Measurements from ENCODE around the gene SLC12A7. TPM values are rescaled to one million over a fixed set of nuclear protein-coding genes. Genes with fewer than 3 reads are reported as not detected.

Gene SLC12A7
- total RNA-seq, 4 donors from 2014 or later: 10.6 to 32.2 (median 18.1) TPM

DNA sequence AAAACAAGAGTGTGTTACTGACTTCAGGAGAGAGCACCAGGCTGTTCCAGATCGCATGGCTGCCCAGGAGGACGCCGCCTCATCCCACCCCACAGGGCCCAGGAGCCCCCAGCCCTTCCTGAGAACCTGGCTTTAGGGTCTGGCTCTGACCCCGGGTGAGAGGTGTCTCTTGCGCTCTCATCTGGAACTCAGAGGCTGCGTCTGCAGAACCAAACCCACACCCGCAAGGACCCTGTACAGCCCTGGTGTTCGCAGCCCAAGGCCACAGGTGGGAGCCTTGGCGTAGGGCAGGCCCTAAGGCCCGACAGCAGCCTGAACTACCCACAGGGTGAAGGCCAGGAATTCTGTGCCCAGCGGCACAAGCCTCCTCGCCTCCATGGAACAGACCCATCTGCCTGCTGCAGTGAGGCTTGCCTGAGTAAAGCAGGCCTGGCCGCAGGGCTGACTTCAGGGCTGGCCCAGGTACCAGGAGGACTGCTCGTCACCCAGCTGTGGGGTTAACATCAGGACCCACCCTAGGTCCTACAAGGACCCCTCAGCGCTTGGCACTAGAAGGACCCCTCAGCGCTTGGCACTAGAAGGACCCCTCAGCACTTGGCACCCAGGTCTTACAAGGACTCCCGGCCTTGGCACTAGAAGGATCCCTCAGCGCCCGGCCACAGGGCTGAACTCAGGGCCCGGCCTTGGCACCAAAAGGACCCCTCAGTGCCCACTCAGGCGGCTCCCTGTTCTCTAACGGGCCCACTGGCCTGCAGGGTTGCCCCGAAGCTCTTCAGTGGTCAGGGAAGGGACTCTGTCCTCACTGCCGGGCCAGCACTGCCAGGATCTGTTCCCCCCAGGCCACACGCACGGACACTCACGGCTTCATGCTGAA lies 55.0 kb downstream of the SLC12A7 start:
- H3K4me3 ChIP-seq (ENCODE audit: low read depth, poor library complexity, severe bottlenecking): no peak overlapping the region
- WGBS, 2 donors: 89 to 92% methylated on average over 23 to 26 of the region's 27 CpGs
- intact Hi-C loops (cut with DNase I; ENCODE audit: low total_unique reads): no loop called here
- TF ChIP-seq POLR2A (IDR thresholded peaks at IDR 0.05): no peak
- TF ChIP-seq, protein P1, sequence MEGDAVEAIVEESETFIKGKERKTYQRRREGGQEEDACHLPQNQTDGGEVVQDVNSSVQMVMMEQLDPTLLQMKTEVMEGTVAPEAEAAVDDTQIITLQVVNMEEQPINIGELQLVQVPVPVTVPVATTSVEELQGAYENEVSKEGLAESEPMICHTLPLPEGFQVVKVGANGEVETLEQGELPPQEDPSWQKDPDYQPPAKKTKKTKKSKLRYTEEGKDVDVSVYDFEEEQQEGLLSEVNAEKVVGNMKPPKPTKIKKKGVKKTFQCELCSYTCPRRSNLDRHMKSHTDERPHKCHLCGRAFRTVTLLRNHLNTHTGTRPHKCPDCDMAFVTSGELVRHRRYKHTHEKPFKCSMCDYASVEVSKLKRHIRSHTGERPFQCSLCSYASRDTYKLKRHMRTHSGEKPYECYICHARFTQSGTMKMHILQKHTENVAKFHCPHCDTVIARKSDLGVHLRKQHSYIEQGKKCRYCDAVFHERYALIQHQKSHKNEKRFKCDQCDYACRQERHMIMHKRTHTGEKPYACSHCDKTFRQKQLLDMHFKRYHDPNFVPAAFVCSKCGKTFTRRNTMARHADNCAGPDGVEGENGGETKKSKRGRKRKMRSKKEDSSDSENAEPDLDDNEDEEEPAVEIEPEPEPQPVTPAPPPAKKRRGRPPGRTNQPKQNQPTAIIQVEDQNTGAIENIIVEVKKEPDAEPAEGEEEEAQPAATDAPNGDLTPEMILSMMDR (IDR thresholded peaks at IDR 0.05): no peak
- DNase-seq (ENCODE audit: low spot score in 2 of 2): no peak

DNA sequence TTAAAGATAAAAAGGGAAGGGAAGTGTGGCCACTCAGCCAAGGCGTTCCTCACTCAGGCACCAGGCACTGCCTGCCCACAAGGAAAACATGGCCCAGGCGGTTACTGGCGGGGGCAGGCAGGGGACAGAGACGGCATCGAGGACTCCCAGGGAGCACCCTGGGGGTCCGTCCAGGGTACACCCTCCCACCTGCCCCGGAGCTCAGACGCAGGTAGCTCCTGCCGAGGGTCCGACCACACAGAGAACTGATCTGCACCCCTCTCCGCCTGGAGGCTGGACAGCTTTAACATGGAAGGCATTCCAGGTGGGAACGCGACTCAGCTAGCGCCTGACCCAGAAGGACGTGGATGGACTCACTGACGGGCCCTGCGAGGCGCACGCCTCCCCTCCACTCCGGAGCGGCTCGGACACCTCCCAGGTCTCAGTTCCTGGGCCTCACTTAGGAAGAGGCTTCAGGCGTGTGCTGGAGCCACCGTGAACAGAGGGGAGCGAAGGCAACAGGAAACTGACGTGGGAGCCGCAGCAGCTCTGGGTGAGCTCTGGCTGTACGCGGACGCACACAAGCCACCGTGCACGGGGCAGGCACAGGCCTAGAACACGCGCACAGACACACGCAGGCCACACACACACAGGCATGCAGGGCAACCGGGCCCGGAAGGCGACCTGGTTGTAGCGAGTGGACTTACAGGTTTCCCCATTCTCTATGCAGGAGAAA lies 55.8 kb downstream of the SLC12A7 start:
- intact Hi-C loops (cut with DNase I; ENCODE audit: low total_unique reads): no loop called here
- TF ChIP-seq, protein P1 (IDR thresholded peaks at IDR 0.05): no peak
- no peak for TF ChIP-seq POLR2A (IDR thresholded peaks at IDR 0.05)
- H3K4me3 ChIP-seq (ENCODE audit: low read depth, poor library complexity, severe bottlenecking): no peak overlapping the region
- 89 to 93% methylated on average over 39 of the region's 39 CpGs for WGBS, 2 donors
- DNase-seq (ENCODE audit: low spot score in 2 of 2): no peak

DNA sequence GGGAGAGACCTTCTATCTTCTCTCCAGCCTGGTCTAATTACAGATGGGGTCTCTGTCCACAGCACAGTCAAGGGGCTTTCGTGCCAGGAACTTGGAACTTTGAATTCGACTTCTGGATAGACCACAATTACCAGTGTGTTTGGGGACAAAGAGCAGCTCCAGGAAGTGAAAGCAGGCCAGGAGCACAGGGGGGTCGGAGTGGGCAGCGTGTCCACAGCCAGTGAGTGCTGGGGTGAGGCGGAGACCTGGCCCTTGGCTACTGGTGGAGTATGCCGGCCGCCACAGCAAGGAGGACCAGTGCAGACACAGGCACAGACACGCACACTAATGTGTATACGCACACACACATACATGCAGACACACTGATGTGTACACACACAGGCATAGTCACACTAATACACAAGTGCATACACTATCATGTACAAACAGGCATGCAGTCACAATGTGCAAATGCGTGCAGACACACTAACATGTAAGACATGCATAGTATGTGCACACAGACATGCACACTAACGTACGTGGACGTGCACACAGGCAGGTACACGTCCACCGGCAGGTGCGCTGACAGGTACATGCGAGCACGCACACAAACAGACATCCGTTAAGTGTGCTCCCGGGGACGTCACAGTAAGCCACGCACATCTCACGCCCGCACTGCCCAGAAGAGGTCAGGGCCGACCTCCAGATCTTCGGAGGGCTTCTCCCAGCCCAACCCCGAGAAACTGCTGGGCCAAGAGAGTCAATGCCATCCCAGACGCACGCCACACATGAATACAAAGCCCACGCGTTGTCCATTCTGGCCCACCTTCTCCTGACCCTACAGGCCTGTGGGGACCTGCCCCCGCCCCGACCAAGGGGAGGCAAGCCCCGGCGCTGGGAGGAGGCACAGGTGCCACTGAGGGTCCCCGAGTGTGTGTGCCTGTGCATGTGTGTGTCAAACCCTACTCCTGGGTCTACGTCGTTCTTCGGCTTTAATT lies 56.8 kb downstream of the SLC12A7 start:
- H3K4me3 ChIP-seq (ENCODE audit: low read depth, poor library complexity, severe bottlenecking): no peak overlapping the region
- no peak for DNase-seq (ENCODE audit: low spot score in 2 of 2)
- intact Hi-C loops (cut with DNase I; ENCODE audit: low total_unique reads): no loop called here
- TF ChIP-seq, protein P1 (IDR thresholded peaks at IDR 0.05): no peak
- TF ChIP-seq POLR2A (IDR thresholded peaks at IDR 0.05): no peak
- WGBS, 2 donors: 89% methylated on average over 35 to 39 of the region's 39 CpGs

DNA sequence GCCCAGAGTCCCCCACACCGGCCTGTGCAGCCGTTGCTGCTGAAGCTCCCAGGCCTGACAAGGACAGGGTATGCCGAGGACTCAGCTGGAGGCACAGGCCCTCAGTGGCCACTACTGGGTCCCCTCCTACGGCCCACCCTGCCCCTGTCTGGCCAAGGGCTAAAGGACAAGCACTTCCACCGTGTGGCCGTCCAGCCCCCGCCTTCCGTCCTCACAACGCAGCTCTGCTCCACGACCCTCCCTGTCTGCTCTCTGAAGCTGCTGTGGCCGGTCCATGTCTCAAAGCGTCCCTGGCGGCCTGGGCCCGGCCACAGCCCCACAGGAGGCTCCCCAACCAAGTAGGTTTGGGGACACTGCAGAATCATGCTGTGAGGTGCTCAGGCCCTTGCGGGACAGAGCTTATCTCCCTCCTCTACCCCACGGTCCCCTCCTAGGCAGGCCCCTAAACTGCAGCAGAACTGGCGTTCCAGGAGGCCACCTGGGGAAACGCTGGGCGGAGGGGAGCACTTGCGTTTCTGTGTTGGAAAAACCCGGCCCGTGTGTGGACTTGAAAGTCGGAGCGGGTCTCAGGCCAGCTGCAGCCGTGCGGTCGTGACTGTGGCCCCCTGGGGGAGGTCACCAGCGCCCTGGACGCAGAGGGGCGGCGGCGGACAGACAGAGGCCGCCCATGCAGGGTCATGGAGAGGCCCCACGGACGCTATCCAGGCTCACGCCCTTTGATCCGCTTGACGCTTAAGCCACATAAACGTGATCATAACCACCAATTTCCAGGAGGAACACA lies 57.7 kb downstream of the SLC12A7 start:
- no peak overlapping the region for H3K4me3 ChIP-seq (ENCODE audit: low read depth, poor library complexity, severe bottlenecking)
- TF ChIP-seq, protein P1 (IDR thresholded peaks at IDR 0.05): no peak
- TF ChIP-seq POLR2A (IDR thresholded peaks at IDR 0.05): no peak
- intact Hi-C loops (cut with DNase I; ENCODE audit: low total_unique reads): no loop called here
- no peak for DNase-seq (ENCODE audit: low spot score in 2 of 2)
- WGBS, 2 donors: 85 to 93% methylated on average over 34 to 39 of the region's 39 CpGs
